ENCODE data around the gene TRIM25.

Gene TRIM25

GRCh38 chr17:56896968-56897359 is 16.9 kb downstream of the TRIM25 start:
- no peak for DNase-seq (ENCODE audit: low spot score)
- no peak for FAIRE-seq

DNA sequence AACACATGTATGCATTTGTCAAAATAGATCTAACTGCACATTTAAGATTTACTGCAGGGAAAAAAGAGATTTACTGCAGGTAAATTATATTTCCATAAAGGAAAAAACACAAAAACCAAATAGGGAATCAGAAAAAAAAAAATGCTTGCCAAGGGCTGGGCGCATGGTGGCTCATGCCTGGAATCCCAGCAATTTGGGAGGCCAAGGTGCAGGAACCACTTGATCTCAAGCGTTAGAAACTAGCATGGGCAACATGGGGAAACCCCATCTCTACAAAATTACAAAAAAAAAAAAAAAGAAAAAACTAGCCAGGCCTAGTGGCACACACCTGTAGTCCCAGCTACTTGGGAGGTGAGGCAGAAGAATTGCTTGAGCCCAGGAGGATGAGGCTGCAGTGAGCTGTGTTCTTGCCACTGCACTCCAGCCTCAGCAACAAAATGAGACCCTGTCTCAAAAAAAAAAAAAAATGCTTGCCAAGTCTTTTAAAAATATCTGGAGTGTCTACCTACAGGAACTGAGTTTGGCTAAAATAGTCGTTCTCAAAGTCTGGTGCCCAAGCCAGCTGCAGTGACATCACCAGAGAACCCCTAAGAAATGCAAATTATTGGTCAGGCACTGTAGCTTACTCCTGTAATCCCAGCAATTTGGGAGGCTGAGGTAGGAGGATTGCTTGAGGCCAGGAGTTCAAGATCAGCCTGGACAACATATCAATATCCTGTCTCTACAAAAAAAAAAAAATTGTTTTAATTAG is 17.5 kb downstream of the TRIM25 start:
- DNase-seq (ENCODE audit: low spot score) (no peak), FAIRE-seq (no peak)

DNA sequence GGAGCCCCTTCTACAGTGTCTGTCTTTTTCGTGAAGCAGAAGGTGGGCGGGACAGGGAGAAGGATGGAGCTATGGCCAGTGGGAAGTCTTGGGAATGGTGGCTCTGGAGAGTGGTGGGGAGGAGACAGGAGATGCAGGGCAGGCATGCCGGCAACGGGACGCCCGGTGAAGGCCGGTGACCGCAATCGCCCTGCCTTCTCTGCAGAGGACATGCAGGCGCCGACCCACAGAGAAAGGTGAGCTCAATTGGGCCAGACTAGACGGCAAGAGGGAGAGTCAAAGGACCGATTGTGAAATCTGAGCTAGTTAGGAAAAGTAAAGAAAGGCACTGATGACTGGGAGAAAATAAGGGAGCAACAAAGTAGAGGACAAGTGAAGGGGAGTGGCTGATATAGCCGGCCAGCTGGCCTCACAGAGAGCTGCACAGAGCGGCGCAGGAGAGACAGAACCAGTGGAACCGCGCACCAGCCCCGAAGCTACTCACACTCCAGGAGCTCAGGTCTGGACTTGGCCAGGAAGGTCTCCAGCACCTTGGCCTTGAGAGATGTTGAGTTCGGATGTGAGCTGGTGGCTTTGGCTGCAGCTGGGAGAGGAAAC is 18.9 kb downstream of the TRIM25 start:
- FAIRE-seq (no peak), DNase-seq (ENCODE audit: low spot score) (no peak)

GRCh38 chr17:56893503-56893902 is 20.3 kb downstream of the TRIM25 start:
- FAIRE-seq (no peak), DNase-seq (ENCODE audit: low spot score) (no peak)

- FAIRE-seq (no peak), DNase-seq (ENCODE audit: low spot score) (no peak)
Measured at GRCh38 chr17:56892333-56892732, 21.5 kb downstream of the TRIM25 start.

DNA sequence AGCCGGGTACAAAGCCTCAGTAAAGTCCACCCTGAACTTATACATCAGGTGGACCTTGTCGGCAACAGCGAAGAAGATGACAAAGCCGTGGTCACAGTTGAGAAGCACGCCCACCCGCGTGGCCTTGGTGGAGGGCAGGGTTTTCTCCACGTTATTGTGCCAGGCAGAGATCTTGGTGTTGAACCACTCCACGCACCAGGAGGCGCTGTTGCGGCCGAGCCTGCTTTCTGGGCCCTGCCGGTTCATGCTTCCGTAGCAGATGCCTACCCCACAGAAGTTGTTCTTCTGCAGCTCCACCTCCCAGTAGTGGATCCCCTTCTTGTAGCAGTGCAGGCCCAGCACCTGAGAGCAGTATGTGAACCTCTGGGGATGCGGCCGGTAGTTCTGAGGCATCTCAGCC is 22.1 kb downstream of the TRIM25 start:
- no peak for DNase-seq (ENCODE audit: low spot score)
- no peak for FAIRE-seq

- no peak for FAIRE-seq
- no peak for DNase-seq (ENCODE audit: low spot score)
Measured at GRCh38 chr17:56890906-56891674, 22.8 kb downstream of the TRIM25 start.

- no peak for DNase-seq (ENCODE audit: low spot score)
- FAIRE-seq = no peak
Measured at GRCh38 chr17:56890390-56890789, 23.5 kb downstream of the TRIM25 start.

GRCh38 chr17:56887552-56888467 is 26.0 kb downstream of the TRIM25 start:
- FAIRE-seq = no peak
- peak; percentile 43 for DNase-seq (ENCODE audit: low spot score)

DNA sequence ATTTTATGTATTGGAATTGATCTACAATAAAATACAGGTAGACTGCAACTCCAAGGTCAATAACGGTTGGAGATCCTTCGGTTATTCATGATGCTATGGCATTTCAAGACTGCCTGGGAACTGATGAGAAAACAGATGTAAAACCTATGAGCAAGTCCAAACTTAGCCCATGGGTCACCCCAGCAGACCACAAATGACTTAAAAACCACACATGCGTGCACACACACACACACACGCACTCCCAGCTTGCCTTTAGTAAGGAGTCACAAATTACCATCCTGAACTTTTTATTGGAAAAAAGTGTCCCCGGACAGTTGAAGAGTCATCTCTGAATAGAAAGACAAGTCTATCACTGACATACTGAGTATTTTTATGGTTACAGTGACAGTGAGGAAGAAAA is 26.7 kb downstream of the TRIM25 start:
- FAIRE-seq = no peak

GRCh38 chr17:56886288-56886731 is 27.5 kb downstream of the TRIM25 start:
- FAIRE-seq (no peak), DNase-seq (ENCODE audit: low spot score) (no peak)

More for the DNA sequence above, 26.7 kb downstream of the TRIM25 start:
- DNase-seq (ENCODE audit: low spot score) = no peak

DNA sequence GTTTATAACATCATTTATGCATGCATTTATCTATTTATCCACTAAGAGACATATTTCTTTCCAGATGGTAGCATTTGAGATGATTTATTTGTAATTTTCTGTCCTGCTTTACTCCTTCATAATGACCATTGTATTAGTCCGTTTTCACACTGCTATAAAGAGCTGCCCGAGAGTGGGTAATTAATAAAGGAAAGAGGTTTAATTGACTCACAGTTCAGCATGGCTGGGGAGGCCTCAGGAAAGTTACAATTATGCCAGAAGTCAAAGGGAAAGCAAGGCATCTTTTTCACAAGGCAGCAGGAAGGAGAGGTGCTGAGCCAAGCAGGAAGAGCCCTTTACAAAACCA is 28.6 kb downstream of the TRIM25 start:
- DNase-seq (ENCODE audit: low spot score) = no peak
- no peak for FAIRE-seq

DNA sequence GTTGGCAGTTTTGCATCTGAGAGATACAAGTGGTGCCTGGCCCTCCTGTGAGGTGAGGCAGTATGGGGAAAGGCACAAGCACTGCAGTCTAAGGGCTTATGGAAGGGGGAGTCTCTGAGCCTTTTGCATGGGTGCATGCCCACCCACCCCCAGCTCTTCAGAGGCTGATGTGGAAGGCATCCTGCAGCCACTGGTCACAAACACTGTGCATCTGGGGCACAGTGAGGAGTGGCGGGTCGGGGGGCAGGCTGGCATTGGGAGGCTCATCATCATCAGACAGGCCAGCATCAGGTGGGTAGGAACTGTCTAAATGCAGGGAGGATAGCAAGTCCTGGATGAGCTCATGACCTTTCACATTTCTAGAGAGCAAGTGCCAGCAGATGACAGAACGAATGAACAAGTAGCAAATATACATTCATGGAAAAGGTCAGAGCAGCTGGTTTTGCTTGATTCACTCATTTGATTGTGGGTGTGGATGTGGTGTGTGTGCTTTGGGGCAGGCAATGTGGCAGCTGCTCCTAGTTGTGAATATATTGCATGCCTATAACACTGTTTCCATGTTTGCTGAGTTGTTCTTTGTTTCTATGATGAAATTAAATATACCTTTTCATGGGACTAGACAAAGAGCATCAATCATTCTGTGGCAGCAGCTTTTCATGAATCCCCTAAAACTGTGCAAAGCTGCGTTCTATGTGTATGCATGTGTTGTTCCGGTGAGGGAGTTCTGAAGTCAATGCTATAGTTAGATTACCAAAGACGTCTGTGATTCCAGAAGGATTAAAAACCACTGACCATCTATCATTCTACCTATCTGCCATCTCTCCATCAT is 29.2 kb downstream of the TRIM25 start:
- no peak for DNase-seq (ENCODE audit: low spot score)
- FAIRE-seq = no peak

DNA sequence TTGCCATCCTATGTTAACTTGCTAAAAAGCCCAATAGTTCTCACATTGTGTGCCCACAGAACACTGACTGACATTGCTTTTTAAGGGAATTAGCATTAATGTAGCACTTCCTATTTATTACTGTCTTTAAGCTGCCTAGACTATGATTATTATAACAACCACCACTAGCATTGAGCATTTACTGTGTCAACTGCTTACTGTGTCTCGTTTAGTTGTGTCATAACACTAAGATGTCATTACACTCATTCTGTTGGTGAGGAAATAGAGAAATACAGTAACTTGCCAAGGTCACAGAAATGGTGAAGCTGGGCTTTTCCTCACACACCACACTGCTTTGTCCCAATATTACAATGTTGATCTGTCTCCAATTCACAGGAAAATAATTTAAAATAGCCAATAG is 30.2 kb downstream of the TRIM25 start:
- DNase-seq (ENCODE audit: low spot score) (no peak), FAIRE-seq (no peak)

DNA sequence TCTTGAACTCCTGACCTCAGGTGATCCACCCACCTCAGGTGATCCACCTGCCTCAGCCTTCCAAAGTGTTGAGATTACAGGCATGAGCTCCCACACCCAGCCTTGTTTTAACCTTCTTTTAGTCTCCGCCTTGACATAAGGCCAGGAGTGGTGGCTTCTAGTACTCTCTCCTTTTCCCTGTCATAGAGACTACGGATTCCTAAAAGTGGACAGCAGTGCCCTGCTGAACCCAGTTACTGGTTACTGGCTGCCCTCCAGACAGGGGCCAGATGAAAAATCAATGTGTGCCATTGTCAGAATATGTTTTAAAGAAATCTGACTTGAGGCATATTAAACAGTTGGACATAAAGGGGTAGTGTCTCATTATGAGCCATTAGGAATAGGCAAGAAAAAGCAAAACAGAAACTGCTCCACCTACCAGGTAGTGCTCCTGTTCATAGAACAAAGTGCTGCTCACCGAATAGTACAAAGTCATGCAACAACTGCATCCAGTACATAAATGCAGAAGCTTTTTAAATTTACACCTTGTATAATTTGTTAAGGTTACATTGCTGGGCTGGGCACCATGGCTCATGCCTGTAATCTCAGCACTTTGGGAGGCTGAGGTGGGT is 32.1 kb downstream of the TRIM25 start:
- DNase-seq (ENCODE audit: low spot score) (no peak), FAIRE-seq (no peak)

GRCh38 chr17:56880571-56880970 is 33.3 kb downstream of the TRIM25 start:
- no peak for FAIRE-seq
- DNase-seq (ENCODE audit: low spot score) = no peak

- DNase-seq (ENCODE audit: low spot score) (no peak), FAIRE-seq (no peak)
Measured at GRCh38 chr17:56880133-56880532, 33.7 kb downstream of the TRIM25 start.

GRCh38 chr17:56879280-56879679 is 34.6 kb downstream of the TRIM25 start:
- FAIRE-seq (no peak), DNase-seq (ENCODE audit: low spot score) (no peak)

- DNase-seq (ENCODE audit: low spot score) (no peak), FAIRE-seq (no peak)
Measured at GRCh38 chr17:56876766-56877179, 37.1 kb downstream of the TRIM25 start.

DNA sequence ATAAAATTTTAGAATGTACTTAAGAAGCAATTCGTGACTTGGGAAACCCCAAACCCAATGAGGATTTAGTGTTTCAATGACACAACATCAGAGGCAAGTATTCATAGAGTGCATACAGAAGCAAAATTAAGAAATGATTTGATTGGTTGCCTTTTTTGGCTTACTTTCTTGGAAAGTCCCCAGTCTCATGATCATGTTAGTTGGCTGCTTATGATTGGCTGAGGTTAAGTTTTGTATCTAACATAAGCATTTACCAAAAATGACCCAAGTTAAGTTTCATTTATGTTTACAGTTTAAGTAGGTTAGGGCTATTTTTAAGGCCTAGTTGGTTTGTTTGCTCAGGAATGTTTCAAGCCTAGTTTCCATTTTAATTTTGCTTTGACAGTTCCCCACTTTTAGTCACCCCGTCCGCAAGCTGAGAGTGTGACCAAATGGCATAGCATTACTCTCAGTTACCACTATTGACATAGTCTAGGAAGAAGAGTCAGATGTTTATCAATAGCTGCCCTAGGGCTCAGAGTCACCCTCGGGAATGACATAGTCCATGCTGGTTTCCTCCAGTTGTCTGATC is 43.7 kb downstream of the TRIM25 start:
- DNase-seq (ENCODE audit: low spot score) (no peak), FAIRE-seq (no peak)

Data from RCC 7860 (cell line).